HG03439 (cell line): ENCODE data around the gene SLX9.

ENCODE experiments used
- ATAC-seq: cut with Tn5 transposase; IDR thresholded peaks from one replicate; pipeline ENCODE4 v1.9.1; 2021; ENCODE audit warnings: mild to moderate bottlenecking, moderate library complexity; ENCODE audit not compliant: unreplicated experiment

Gene SLX9

DNA sequence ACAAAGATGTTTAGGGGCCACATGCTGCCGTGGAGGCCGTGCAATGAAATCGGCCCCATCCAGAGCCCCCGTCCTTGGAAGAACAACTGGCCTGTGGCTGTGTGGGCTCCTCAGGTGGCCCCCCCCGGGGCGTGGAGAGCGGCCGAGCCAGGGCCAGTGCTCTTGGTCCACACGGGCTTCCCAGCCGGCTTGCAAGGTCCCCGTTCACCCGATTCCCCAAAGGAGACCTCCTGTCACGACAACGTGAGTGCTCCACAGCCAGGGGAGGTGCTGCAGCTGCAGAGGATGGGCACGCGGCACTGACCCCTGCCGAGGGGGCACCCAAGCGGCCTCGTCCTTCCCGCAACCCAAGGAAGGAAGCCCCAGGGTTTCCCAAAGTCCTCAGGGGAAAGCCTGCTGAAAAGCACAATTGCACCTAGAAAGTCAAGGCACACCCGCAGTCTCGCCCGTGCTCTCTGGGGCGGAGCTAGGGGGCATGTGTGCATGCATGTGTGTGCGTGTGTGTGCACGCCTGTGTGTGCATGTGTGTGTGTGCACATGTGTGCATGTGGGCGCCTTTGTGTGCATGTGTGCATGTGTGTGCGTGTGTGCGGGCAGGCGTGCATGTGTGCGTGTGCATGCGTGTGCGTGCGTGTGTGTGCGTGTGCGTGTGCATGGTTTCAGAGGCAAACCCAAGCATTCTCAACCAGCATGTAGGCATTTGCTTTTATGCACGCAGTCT lies 48.2 kb downstream of the SLX9 start:
- ATAC-seq = no peak

DNA sequence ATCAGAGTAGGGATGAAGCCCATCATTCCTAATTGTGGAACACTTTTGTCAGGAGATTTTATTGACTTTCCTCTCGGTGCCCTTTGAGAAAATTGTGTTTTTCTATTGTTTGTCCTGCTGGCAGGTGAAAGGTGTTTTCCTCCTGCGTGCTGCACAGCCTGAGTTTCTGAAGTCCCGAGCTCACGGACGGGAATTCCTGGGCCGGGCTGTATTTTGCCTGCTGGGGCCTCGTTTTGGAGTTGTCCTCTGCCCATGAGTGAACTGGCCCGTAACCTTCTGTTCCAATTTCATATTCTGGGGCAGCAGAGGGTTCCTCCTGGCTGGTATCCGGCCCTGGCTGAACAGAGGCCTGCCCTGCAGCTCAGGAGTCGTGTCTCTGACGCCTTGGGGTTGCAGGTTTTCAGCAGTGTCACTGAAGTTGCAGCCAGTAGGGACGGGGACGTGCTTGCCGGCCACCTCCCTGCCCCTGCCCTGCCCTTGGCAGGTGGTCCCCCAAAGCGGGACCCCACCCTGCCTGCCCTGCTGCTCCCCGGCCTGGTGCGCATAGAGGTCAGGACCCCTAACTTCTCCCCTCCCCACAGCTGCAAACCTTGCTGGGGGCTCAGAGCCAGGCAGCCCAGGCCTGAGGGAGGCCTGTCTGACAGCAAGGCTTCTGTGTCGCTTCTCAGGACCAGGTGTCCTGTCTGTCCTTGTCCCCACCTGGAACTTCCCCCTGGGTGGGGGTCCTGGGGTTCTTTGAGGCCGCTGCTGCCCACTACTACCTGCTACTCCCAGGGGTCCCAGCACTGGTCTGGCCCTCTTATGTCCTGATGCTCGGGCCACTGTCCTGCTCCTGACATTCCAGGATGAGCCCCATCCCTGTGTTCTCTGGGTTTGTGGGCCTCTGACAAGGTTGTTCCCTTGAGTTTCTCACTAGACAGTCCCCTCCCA lies 49.0 kb downstream of the SLX9 start:
- ATAC-seq = no peak

DNA sequence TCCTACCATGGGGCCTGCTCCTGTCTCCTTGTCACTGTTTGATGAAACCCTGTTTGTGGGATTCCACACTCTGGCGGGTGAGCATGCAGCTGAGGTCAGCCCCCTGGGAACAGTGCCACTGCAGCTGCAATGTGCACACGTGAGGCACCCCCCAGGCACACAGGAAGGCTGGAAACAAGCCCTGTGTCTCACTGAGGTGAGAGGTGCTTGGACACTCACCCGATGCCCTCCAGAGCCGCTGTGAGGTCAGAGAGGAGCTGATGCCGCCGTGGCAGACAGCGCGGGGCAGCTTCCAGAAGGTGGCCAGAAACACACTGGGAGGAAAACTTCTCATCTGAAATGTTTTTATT lies 49.7 kb downstream of the SLX9 start:
- no peak for ATAC-seq

DNA sequence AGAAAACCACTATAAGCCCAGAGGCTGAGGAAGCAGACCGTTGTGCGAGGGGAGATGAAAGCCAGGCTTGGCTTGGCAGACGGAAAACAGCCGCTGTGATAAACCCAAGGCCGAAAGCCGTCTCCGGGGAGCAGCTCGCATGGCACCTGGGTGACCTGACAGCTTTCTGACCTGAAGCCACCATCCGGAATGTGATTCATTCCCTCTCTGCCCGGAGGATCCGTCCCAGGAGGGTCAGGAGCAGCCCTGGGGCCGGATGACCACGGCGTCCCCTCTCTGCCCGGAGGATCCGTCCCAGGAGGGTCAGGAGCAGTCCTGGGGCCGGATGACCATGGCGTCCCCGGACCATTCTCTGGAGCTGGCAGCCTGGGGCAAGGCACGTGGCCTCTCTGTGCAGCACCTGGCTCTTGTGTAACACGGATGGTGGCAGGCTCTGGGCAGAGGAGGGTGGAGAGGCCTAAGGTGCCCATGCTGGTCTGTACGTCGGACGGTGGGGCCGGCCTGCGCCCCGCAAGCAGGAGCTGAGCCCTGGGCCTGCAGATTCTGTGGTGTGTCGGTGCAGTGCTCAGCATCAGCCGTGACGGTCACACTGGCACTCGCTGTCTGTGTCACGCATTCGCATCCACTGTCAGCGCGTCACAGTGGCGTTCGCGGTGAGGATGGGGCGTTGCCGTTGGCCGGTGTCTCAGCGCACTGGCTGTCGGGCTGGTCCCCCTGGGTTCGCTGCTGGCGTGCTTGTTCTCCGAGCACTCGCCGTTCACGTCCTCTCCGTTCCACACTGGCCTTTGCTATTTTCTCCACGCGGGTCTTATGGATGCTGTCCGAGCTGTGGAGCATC lies 50.3 kb downstream of the SLX9 start:
- ATAC-seq = no peak

DNA sequence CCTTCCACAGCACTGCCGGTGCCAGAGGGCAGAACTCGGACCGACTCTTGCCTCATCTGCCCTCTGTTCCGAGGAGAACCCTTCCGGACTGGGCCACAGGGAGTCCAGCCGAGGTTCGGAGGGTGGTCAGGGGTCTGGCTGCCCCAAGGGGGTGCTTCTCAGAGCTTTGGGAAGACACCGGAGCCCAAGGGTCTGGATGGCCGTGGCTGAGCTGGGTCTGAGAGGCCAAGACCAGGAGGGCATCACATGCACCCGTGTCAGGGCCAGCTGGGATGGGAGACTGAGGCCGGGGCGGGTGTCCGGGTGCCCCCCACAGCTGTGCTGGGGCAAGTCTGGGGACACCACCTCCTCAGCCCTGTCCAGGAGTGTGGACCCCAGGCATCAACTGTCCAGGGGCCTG lies 51.1 kb downstream of the SLX9 start:
- no peak for ATAC-seq

DNA sequence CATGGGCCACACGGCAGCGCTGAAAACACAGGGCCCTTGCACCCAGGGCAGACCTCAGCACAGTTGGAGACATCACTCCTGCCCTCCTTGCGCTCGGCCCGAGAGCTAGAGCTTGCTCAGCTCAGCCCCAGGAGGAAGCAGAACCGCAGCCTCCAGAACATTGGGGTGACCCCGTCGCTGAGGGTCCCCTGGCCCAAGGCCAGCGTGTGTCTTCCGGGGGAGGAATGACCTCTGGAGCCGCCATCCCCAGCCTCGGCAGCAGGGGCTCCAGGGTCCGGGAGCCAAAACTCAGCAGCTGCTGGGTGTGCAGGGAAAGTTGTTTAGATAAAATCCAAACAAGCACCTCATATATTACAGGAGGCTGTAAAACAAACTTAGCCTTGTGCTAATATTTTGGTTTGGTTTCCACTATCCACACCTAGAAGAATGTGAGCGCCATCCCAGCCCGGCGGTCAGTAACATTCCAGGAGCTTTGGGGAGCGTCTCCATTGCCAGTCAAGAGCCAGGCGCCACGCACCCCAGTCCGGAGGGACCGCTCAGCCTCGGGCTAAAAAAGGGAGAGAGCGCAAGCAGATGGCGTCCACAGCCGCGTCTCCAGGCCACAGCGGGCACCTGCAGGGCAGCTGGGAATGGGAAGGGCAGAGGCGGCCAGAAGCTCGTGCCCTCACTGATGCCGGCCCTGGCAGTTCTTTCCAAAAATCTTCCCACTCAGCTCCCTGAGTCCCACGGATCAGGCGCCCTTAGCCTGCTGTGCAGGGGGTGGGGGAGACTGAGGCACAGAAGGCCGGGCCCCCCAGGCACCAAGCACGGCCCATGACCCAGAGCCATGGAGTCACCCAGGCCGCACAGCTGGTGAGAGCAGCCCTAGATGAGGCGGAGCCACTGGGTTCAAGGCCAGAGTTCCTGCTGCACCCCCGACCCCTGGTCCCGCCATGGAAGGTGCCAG lies 52.0 kb downstream of the SLX9 start:
- no peak for ATAC-seq

DNA sequence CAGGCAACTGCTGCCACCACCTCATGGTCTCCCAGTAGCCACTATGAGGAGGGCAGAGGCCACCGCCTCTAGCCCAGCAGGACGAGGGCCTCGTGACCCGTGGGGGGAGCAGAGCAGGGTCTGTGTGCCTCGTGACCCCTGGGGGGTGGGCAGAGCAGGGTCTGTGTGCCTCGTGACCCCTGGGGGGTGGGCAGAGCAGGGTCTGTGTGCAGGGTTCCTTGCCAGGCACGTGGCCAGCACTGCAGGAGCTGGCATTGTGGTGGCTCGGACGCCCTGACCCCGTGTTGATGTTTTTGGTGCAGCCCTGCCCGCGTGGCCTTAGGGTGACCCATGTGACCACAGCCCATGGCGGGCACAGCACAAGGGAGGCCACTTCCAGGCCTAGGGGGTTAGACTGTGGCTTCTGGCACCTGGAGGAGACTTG lies 52.8 kb downstream of the SLX9 start:
- no peak for ATAC-seq

DNA sequence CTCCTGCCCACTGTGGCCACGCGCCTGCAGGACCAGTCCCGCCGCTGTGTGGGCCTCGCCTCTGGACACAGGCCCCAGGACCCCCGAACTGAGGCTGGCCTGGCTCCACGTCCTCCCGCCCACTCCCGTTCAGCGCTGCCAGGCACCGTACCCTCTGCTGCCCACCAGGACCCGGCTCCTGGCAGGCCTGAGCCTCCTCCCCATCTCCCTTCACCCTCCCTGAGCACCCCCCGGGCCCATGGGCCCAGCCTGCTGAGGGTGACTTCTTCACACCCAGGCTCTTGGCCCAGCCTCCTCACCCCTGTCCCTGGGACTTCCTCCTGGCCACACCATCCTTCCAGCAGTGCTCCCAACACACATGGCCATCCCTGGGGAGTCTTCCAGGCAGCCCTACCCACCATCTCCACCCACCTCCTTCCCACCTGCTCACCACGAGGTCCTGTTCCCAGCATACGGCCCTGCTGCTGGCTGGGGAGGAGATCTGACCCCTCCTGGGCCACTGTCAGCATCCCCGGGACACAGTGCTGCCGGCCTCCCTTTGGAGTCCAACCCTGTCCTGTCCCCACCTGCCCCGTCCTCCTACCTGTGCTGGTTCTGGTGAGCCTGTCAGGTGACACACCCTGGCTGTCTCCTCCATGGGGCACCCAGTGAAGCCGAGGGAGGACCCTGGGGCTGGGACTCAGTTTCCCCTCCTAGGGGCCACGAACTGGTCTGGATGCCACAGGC lies 53.7 kb downstream of the SLX9 start:
- no peak for ATAC-seq

DNA sequence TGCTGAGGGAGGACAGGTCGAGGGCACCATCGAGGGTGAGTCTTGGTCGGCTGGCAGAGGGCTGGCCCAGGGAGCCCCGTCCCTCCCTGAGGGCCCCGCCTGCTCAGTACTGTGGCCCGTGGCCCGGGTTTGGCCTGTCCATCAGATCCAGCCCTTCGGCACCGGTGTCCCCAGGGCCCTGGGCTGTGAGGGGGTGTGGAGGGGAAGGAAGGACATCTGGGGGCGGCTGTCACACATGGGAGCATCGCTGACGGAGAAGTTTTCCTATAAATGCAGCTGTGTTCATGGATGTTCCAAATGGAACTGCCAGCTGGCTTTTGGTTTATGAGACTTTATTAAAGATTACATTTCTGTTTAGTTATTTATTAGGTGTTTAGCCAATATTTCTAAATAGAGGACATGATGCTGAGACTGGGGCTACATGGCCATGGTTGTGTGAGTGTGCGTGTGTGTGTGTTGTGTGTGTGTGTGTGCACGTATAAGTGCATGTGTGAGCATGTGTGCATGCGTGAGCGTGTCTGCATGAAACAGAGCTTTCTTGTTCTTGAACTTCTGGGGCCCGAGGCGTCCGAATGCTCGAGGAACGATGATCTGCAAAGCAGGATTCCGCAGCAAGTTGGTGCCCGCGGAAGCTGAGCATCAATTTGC lies 54.3 kb downstream of the SLX9 start:
- no peak for ATAC-seq

DNA sequence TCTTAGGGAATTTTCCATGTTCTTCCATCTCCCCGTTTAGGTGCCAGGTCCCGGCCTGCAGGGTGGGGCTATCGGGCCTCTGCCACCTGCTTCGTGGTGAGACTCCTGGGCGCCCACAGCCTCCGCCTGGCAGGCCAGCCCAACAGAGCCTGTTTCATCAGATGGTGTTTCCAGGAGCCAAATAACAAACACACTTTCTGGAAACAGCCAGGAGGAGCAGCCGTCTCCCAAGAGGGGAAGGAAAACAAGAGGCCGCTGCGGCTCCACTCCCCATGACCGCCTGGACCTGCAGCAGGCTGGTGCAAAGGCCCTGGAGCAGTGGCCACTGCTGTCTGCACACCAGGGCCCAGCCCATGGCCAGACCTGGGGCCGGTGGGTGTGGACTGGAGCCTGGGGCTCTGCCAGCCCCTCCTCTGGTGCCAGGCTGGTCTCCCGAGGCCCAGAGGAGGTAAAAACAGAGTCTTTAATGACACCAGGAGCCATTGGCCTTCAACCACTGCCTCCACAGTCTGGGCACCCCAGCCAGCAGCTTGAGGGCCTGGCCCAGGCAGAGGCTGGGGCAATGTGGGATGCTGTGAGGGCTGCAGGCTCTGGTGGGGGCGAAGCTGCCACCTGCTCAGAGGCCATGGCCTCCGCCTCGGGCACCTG lies 55.0 kb downstream of the SLX9 start:
- no peak for ATAC-seq

DNA sequence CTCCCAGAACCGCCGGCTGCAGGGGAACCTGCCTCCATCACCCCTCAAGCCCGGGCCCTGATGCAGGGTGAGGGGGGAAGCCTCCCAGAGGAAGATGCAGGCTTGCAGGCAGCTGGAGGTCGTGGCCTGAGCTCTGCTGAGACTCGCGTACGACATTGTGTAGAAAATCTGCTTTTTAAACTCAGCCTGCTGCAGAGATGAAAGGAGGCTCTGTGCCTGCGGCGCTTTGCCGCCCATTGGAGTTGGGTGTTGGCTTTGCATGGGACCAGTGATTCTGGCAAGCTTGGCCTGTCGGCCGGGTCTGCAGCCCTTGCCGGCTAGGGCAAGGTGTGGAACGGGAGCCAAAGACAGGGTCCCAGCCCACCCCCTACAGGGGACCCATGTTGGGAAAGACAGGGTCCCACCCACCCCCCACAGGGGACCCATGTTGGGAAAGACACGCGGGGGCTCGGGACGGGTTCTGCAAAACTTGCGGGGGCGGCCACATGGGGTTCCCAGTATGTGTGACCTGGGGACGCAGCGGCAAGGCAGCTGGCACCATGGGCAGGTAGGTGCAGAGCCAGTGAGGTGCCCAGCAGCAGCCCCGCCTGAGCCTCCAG lies 55.6 kb downstream of the SLX9 start:
- ATAC-seq = no peak

DNA sequence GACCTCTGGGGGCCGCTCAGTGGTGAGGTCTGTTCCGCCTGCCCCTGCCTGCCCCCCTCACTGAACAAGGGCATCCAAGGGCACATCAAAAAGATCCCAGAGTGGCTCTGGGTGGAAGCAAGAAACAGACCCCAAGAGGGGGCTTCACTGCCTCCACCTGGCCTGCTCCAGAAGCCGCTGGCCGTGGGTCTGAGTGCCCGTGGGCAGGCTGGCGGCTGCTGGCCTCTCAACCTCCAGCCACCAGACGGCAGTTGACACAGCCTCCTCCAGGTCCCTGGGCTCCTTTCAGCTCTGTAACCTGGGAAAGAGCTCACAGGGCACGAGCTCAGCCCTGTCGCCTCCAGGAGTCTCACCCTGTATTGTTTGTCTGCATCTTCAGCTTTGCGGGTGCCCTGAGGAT lies 56.3 kb downstream of the SLX9 start:
- no peak for ATAC-seq

DNA sequence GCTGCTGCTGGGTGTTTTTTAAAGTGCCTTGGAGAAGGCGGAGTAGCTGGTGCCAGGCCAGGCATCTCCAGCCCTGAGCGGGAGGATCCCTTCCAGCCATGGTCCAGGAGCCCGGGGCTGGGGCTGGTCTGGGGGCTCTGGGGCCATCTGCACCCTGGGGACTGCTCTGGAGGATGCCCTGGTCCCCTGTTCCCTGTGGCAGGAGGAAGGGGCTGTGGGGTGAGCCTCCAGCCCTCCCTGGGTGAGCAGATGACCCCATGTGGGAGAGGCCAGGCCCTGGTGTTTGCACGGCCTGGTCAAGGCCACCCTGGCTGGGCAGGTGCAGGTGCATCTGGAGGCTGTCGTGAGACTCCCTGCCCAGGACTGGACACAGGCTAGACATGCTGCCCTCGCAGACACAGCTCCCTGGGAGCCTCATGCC lies 56.7 kb downstream of the SLX9 start:
- no peak for ATAC-seq

DNA sequence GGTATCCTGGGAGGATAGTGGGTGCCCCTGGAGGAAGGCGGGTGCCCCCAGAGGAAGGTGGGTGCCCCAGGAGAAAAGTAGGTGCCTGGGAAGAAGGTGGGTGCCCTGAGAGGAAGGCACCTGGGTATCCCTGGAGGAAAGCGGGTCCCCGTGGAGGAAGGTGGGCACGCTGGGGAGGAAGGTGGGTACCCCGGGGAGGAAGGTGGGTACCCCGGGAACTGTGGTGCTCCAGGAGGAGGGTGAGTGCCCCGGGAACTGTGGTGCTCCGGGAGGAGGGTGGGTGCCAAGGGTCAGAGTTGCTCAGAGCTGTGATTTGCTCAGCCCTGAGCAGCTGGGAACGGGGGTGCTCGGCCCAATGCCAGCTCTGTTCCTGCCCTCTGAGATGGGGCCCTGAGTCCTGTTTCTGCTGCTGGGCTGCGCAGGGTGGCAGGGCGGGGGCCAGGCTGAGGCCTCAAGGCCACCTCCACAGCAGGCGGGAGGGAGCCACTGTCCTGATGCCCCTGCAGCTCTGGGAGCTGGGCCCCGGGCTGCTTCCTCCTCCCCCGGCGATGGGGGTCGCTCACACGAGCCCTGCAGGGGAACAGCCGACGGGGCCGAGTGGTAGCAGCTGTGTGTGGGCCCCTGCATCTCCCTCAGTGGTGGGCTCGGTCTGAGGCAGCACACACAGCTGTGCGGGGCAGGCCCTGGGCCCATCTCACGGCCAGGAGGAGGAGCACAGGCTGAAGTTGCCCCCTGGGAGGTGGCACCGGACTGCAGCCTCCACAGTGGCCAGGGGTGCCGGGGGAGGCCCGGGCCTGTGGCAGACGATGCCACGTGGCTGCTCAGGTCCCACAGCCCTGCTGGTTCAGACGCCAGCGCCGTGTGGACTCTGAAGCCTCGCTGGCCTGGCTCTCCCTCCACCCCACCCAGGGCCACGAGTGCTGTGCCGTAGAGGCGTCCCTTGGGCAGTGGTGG lies 57.4 kb downstream of the SLX9 start:
- no peak for ATAC-seq

DNA sequence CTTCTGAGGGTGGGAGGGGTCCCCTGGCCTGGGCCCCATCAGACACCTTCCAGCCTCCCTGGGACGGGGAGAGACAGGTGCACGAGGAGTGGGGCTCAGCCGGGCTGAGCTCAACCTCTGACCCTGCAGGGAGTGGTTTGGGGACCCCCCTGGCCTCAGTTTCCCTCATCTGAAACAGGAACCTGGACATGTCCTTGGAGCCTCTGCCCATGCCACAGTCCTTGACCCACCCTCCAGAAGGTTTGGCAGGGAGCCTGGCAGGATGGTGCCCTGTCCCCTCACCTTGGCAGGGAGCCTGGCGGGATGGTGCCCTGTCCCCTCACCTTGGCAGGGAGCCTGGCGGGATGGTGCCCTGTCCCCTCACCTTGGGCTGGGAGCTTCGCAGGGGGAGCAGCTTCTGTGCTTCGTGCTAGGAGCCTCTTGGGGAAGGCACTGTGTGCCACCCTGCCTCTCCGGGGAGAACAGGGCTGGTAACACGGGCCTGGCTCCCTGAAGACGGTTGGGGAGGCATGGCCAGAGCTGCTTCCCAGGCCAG lies 58.3 kb downstream of the SLX9 start:
- no peak for ATAC-seq

DNA sequence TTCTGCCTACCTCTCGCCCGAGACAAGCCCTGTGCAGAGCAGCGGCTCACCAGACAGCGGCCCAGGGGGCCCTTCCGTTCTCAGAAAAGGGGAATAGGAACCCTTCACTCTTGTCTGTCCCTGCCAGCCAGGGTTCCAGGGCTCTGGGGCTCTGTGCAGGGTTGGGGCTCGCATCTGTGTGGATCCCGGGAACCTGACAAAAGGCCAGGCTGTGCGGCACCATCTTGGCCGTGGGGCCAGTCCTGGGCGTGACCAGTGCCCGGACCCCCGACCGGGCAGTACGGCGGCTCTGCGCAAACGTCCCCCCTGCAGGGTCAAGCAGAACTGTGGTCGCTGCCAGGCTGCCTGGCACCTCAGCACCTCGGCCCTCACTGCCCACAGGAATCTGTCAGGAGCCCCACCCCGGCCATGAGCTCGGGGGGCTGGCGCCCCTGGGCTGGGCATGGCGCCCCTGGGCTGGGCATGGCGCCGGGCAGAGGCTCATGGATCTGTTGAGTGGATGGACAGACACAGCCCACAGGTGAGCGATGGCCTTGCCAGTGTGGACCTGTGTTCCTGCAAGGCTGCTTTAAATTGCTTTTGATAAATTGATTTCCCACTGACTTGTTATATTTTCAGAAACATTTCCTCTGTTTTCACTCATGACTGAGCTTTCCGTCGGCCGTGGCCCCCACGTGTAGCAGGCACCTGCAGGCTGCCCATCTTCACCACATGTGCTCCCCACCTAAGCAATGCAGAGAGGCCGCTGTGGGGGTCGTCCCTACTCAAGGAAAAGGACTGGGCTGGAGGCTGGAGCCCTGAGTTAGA lies 59.0 kb downstream of the SLX9 start:
- no peak for ATAC-seq
